ENCODE data around the gene SART3. TPM values are rescaled to one million over a fixed set of nuclear protein-coding genes. Genes with fewer than 3 reads are reported as not detected.

SART3 gene
- 43.4 and 68.0 TPM in 2 replicates for total RNA-seq

- peak within 1 kb of the TSS; percentile 92 for H3K4me3 ChIP-seq (ENCODE audit: low read depth, low read length)
- peak; percentile 84 for DNase-seq (ENCODE audit: low read depth)
- TF ChIP-seq CTCF (conservative IDR thresholded peaks at IDR 0.05; ENCODE audit: low read depth, low read length): no peak
Observed at GRCh38 chr12:108560752-108561719, at the start of gene SART3. SART3 (minus strand) TSS chr12:108561173; CDS start chr12:108561154, 19 bp downstream.

GRCh38 chr12:108610336-108610815 lies 49.4 kb upstream of the SART3 start:
- no peak overlapping the region for H3K4me3 ChIP-seq (ENCODE audit: low read depth, low read length)
- DNase-seq (ENCODE audit: low read depth): no peak
- TF ChIP-seq CTCF (conservative IDR thresholded peaks at IDR 0.05; ENCODE audit: low read depth, low read length): no peak

- no peak for TF ChIP-seq CTCF (conservative IDR thresholded peaks at IDR 0.05; ENCODE audit: low read depth, low read length)
- no peak overlapping the region for H3K4me3 ChIP-seq (ENCODE audit: low read depth, low read length)
- no peak for DNase-seq (ENCODE audit: low read depth)
Observed at GRCh38 chr12:108609537-108610335, 48.8 kb upstream of the SART3 start.

- no peak overlapping the region for H3K4me3 ChIP-seq (ENCODE audit: low read depth, low read length)
- no peak for DNase-seq (ENCODE audit: low read depth)
- no peak for TF ChIP-seq CTCF (conservative IDR thresholded peaks at IDR 0.05; ENCODE audit: low read depth, low read length)
Observed at GRCh38 chr12:108608616-108609015, 47.6 kb upstream of the SART3 start.

GRCh38 chr12:108607981-108608600 lies 47.1 kb upstream of the SART3 start:
- TF ChIP-seq CTCF (conservative IDR thresholded peaks at IDR 0.05; ENCODE audit: low read depth, low read length): no peak
- no peak for DNase-seq (ENCODE audit: low read depth)
- no peak overlapping the region for H3K4me3 ChIP-seq (ENCODE audit: low read depth, low read length)

GRCh38 chr12:108606492-108606891 lies 45.5 kb upstream of the SART3 start:
- no peak overlapping the region for H3K4me3 ChIP-seq (ENCODE audit: low read depth, low read length)
- TF ChIP-seq CTCF (conservative IDR thresholded peaks at IDR 0.05; ENCODE audit: low read depth, low read length): no peak
- no peak for DNase-seq (ENCODE audit: low read depth)
